Measurements from ENCODE around the gene NYAP2. TPM values are rescaled to one million over a fixed set of nuclear protein-coding genes. Genes with fewer than 3 reads are reported as not detected.

Gene NYAP2
- total RNA-seq, 6 experiments from 2014 or later = not detected

DNA sequence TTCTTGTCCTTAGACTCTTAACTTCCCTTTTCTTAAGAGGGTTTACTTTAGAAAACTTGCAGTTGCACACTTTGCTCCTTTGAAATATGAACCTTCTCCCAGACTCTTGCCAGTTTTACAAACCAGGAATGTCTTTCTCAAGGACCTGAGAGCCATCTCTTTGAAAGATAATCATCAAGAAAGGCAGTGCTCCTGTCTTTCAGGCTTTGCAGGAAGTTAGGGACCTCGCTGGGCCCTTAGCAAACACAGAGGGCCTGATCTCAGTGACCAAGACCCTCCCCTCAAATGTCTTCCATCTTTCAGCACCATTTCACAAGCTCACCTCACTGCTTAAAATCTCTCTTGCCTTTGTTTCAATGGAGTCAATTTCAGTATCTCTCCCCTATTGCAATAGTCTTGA lies 32.0 kb upstream of the NYAP2 start:
- TF ChIP-seq, protein P1, sequence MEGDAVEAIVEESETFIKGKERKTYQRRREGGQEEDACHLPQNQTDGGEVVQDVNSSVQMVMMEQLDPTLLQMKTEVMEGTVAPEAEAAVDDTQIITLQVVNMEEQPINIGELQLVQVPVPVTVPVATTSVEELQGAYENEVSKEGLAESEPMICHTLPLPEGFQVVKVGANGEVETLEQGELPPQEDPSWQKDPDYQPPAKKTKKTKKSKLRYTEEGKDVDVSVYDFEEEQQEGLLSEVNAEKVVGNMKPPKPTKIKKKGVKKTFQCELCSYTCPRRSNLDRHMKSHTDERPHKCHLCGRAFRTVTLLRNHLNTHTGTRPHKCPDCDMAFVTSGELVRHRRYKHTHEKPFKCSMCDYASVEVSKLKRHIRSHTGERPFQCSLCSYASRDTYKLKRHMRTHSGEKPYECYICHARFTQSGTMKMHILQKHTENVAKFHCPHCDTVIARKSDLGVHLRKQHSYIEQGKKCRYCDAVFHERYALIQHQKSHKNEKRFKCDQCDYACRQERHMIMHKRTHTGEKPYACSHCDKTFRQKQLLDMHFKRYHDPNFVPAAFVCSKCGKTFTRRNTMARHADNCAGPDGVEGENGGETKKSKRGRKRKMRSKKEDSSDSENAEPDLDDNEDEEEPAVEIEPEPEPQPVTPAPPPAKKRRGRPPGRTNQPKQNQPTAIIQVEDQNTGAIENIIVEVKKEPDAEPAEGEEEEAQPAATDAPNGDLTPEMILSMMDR (IDR thresholded peaks at IDR 0.05) = no peak
- Mint-ChIP-seq H3K27me3 (ENCODE audit: insufficient read depth) (peaks cover 4% of the 10 kb centered on the region), H3K4me3 (no peak overlapping the region), H3K36me3 (ENCODE audit: low read depth) (no peaks in the 10 kb centered on the region), H3K4me1 (ENCODE audit: low read depth) (no peaks in the 10 kb centered on the region), H3K9me3 (no peaks in the 10 kb centered on the region), H3K27ac (no peak overlapping the region)
- no peak for DNase-seq

DNA sequence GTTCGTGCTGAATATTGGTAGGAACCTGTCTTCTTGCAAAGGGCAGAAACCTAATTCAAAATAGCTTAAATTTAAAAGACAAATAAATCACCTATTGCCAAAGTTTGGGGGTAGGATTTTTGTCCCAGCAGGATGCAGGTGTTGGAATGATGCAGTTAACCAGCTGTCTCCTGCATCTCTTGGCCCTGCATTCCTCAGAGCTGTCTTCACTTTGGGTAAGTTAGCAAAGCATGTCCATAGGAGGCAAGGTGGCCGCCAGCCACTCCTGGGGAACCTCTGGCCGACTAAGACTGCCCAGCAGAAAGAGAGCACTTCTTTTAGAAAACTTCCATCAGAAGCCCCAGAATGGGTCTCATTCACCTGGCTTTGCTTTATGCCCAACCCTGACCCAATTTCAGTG lies 20.5 kb upstream of the NYAP2 start:
- TF ChIP-seq, protein P1 (IDR thresholded peaks at IDR 0.05) = no peak
- no peak overlapping the region for H3K27ac Mint-ChIP-seq
- H3K27me3 Mint-ChIP-seq (ENCODE audit: insufficient read depth) = peaks cover 3% of the 10 kb centered on the region
- H3K36me3 Mint-ChIP-seq (ENCODE audit: low read depth) = no peaks in the 10 kb centered on the region
- no peak for DNase-seq
- no peaks in the 10 kb centered on the region for H3K9me3 Mint-ChIP-seq
- no peak overlapping the region for H3K4me3 Mint-ChIP-seq
- H3K4me1 Mint-ChIP-seq (ENCODE audit: low read depth) = no peaks in the 10 kb centered on the region

DNA sequence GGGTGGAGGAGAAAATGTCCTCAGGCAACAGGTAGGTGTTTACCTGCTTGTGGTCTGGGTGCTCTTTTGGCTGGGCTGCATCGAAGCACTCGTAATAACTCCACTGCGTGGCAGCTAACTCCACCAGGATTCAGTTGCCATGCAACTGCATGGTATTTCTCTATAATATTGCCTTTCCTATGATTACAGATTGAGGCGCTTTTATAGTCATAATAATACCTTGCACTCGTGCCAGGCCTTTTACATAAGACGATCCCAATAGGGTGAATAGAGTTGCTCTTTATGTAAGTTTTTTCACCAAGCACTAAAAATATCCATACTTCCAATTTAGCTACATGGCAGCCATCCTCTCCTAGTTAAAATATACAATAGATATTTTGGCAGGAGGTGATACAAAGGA lies 19.7 kb upstream of the NYAP2 start:
- no peaks in the 10 kb centered on the region for H3K4me1 Mint-ChIP-seq (ENCODE audit: low read depth)
- H3K9me3 Mint-ChIP-seq = no peaks in the 10 kb centered on the region
- no peak for DNase-seq
- no peak overlapping the region for H3K27ac Mint-ChIP-seq
- TF ChIP-seq, protein P1 (IDR thresholded peaks at IDR 0.05) = no peak
- H3K4me3 Mint-ChIP-seq = no peak overlapping the region
- H3K27me3 Mint-ChIP-seq (ENCODE audit: insufficient read depth) = peaks cover 3% of the 10 kb centered on the region
- no peaks in the 10 kb centered on the region for H3K36me3 Mint-ChIP-seq (ENCODE audit: low read depth)

DNA sequence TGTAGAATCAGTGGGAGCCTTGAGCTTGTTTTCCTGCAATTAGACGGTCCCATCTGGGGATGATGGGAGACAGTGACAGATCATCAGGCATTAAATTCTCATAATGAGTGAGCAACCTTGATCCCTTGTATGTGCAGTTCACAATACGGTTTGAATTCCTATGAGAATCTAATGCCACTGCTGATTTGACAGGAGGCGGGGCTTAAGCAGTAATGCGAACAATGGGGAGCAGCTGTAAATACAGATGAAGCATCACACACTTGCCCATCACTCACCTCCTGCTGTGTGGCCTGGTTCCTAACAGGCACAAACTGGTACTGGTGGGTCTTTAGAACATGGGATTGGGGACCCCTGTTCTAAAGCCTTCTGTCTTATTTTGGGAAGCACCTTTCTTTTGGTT lies 17.9 kb upstream of the NYAP2 start:
- no peak overlapping the region for H3K4me3 Mint-ChIP-seq
- no peaks in the 10 kb centered on the region for H3K9me3 Mint-ChIP-seq
- no peak overlapping the region for H3K27ac Mint-ChIP-seq
- TF ChIP-seq, protein P1 (IDR thresholded peaks at IDR 0.05) = no peak
- no peak for DNase-seq
- peaks cover 3% of the 10 kb centered on the region for H3K27me3 Mint-ChIP-seq (ENCODE audit: insufficient read depth)
- H3K36me3 Mint-ChIP-seq (ENCODE audit: low read depth) = no peaks in the 10 kb centered on the region
- H3K4me1 Mint-ChIP-seq (ENCODE audit: low read depth) = no peaks in the 10 kb centered on the region

DNA sequence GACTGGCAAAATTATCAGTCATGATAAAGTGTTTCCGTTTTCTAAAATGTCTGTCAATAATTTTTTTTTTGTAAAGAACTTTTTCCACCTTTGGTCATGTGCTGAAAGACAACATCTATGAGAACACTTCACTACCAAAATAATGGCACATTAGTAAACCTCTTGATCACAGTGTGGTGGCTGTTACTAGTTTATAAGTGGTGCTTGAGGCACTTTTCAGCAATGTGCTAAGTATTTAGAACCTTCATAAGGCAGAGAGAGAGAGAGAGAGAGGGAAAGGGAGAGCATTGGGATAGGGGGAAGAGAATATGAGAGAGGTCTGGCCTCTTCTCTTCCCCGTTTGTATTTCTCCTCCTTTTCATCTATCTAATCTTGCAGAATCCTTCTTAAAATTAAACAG lies 1.1 kb upstream of the NYAP2 start:
- peaks cover 3% of the 10 kb centered on the region; the same call in 1 of the 2 replicates for H3K27me3 Mint-ChIP-seq (ENCODE audit: insufficient read depth)
- no peak for DNase-seq
- no peaks in the 10 kb centered on the region for H3K36me3 Mint-ChIP-seq (ENCODE audit: low read depth)
- TF ChIP-seq, protein P1 (IDR thresholded peaks at IDR 0.05) = no peak
- no peaks in the 10 kb centered on the region for H3K9me3 Mint-ChIP-seq
- no peaks in the 10 kb centered on the region for H3K4me1 Mint-ChIP-seq (ENCODE audit: low read depth)
- H3K27ac Mint-ChIP-seq = no peak overlapping the region
- no peak overlapping the region for H3K4me3 Mint-ChIP-seq

DNA sequence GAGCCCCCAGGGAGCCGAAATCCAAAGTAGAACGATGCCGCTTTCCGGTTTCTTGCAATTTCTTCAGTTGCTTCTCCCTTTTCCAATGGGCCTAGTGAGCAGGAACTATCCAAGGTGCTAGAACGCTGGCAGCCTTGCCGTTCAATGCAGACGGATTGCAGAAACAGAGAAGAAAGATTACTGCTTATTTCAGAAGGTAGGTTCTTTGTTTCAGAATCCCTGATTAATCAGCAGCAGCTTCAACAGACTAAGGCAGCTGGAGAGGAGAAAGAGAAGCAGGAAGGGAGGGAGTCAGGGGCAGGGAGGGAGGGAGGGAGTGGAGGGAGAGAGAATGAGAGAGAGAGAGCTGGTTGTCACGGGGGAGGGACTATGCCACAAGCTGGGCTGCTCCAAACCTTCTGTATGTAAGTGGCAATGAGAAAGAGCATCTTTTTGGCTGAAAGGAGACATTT lies 576 bp downstream of the NYAP2 start:
- H3K4me3 Mint-ChIP-seq = no peak overlapping the region
- H3K4me1 Mint-ChIP-seq (ENCODE audit: low read depth) = no peaks in the 10 kb centered on the region
- H3K27me3 Mint-ChIP-seq (ENCODE audit: insufficient read depth) = peaks cover 3% of the 10 kb centered on the region; the same call in 1 of the 2 replicates
- no peak overlapping the region for H3K27ac Mint-ChIP-seq
- H3K36me3 Mint-ChIP-seq (ENCODE audit: low read depth) = no peaks in the 10 kb centered on the region
- DNase-seq = peak; percentile 38
- TF ChIP-seq, protein P1 (IDR thresholded peaks at IDR 0.05) = no peak
- H3K9me3 Mint-ChIP-seq = no peaks in the 10 kb centered on the region

Measured in HFFc6 (cell line).